Stimulated activated CD8-positive, alpha-beta memory T cell treated with anti-CD3 and anti-CD28 coated beads, Interleukin-7, amount 100 ng/mL, for 1 hour (primary cell): Measurements from ENCODE around the gene SYMPK.

Experiments used
- DNase-seq, 2 donors: peaks; one replicate each; pipeline ENCODE4 v3.0.0-alpha.2; 2020; ENCODE audit warnings: low read depth in 2 of 2

SYMPK gene

DNA sequence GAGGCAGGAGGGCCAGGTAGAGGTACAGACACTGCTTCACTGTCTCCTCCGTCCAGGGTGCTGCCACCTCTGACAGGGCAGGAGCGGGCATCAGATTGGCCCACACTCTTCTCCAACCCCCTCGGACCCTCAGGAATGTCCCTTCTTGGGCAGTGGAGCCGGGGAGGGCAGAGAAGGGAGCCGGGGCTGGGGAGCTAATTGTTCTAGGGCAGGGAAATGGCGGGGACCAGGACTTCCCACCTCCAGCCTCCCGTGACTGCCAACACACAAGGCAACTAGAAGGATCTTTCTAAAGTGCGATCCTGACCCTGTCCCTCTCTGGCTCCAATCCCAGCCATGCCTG is 37.7 kb downstream of the SYMPK start:
- no peak for DNase-seq

DNA sequence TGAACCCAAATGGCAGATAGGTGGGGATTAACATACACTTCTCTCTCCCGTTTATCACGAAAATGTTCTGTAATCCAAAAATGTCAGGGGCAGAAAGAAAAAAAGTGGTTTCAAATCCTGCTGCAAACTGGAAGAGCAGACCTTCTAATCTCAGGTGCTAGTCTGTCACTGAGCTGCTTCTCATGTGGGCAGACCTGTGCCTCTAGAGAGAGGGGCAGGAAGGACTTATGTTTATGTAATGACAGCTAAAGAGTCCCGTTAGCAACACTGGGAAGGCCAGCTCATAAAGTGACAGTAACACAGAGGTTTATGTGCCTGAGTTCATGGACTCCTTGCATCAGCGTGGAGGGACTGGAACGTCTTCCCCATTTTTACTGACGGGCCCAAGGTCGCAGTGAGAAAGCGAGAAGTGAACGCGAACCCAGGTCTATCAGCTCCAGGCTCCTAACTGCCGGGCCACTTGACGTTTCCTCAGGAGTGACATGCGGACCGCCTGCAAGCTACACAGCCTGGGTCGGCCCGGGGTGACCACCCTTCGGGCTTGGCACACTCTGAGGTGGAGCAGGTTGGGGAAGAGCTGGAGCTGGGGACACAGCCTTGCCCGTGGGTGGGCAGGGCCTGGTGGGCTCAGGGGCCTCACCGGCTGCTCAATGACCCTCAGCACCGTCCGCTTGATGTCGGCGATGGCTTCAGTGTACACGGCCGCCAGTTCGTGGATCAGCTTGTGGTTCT is 38.2 kb downstream of the SYMPK start:
- no peak for DNase-seq

DNA sequence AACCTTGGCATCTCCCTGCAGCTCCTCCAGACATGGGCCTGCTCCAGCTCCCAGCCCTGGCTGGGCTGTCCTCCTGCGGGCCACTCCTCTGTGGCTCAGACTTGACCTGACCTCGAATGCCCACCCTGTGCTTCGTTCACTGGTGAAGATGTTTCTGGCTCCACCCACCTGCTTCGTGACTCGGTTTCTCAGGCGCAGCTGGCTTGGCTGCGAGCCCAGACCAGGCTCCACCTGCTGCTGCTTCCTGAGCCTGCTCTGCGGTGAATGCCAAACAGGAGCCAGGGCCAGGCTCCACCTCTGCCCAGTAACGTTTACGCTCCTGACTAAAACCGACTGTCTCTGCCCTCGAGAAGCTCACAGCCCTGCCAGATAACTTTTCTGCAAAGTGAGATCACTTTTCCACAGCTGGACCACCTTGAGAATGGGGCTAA is 38.9 kb downstream of the SYMPK start:
- DNase-seq: no peak

DNA sequence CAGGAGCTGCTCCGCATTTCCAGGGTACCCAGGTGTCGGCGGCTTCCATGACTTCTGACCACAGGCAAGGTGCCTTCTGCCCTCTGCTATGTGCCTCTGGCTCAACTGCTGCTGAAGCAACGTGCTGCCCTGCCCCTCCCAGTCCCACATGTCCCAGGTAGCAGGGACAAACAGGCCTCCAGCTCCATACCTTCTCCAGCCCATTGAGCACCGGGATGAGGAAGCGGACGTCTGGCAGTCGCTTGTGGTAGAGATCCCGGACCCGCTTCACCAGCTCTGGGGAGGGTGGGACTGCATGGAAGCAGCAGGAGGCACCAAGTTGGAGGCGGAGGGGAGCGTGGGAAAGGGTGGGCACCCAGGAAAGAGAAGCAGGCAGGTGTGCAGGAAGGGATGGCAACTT is 39.8 kb downstream of the SYMPK start:
- no peak for DNase-seq

DNA sequence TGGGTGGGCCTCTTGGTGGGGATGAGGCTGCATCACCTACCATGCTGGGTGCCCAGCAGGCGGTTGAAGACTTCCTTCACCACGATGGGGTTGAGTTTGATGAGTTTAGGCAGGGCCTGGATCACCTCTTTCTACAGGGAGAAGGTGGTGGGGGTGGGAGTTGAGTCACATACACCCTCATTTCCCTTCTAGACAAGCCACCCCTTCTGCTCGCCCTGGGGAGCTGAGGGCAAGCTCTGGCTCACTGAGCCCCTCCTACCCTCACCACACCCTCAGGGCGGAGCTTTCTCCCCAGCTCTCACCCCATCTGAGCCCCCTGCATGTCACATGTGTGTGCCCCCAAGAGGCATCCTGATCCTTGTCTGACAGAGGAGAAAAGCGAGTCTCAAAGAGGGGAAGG is 40.2 kb downstream of the SYMPK start:
- DNase-seq: no peak

DNA sequence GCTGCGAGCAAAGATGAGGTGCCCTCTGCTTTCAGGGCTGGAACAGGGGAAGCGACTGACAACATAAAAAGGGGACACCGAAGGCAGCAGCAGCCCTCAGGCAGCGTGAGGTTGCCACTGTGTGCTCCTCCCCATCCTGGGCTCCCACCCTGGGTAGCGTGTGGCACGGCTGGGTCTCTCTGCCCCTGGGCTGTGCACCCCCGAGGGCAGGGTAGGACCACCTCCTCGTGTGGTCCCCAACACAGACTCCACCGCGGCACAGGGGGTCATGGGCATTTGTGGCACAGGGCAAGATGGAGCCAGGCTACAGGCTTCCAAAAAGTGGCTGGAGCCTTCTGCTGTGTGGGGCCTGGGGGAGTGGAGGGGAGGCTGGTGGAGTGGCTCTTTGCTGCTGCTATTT is 41.4 kb downstream of the SYMPK start:
- no peak for DNase-seq

DNA sequence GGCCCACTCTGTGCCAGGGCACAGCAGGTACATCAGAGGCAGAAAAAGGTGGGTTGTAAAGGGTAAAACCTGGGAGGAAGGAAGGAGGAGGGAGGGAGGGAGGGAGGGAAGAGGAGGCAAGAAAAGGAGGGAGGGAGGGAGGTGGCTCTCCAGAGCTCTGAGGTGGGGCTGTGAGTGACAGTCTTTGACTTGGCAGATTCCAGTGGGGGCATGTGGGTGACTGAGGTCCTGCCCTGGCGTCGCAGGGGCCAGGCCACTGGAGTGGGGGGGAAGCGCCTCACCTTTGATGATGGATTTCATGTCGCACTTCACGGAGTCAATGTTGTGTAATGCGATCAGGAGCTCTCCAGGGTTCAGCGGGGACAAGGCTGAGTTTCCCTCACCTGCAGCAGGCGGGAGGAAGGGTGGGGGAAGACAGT is 41.8 kb downstream of the SYMPK start:
- no peak for DNase-seq

DNA sequence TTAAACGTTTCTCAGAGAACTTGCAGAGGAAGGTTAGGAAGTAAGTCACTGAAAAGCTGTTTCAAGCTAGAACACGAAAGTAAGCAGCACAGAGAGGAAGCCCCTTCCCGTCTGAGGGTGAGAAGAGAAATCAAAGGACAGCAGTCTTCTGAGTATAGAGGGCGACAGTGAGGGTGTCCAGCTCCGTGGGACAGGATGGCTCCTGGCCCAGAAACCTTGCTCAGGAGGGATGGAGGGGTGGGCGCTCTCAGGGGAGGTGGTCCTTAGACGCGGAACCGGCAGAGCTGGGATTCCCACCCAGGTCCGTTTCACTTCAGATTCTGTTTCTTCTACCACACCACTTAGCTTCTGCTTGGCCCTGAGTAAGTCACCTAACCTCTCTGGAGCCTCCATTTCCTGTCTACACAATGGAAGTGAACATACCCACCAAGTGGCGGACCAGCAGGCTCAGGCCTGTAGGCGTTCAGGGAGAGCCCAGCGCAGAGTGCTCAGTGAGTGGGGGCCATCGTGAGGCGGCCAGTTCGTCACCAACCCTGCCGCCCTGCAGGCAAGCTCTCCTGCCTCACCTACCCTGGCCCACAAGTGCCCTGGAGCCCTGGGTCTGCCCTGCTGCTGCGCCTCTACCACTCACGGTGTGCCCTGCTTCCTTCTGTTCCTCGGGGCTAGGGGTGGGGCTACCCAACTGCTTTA is 42.4 kb downstream of the SYMPK start:
- DNase-seq: no peak

DNA sequence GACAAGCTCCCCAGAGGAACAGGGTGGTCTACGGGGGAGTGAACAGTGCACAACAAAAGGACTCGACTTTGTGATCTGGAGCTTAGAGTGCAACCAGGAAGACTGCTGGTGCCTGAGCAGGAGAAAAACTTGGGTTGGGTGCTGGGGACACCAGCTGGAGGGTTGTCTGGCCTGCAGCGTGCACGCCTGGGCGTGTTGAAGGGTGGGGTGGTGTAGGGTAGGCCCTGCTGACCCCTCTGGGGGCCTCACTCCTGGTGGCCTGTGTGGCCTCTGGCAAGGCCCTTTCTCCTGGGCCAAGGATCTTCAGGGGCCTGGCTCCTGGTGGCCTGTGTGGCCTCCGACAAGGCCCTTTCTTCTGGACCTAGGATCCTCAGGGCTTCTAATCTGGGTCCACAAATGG is 43.2 kb downstream of the SYMPK start:
- no peak for DNase-seq

DNA sequence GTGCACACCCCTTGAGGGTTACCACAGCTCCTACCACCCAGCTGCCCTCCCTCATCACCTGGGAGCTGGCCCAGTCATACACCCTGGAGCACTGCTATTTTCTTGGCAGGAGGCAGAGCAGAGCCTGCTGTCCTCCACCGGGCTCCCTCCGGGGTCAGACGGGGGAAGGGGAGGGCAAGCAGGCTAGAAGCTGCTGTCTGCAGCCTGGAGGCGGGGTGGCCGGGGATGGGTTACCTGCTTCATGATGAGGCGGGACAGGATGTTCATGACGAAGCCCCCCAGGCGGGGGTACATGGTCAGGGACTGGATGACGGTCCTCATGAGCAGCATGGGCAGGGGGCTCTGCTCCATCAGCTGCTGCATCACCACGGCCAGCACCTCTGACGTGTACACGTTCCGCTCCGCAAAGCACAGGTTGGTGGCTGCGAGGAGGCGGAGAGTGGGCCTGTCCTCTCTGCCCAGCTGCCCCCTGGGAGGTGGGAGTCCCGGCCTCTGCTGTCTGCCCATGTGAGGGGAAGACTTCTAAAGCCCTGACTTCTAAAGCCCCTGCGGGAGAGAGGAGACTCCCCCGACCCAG is 45.1 kb downstream of the SYMPK start:
- DNase-seq: no peak

DNA sequence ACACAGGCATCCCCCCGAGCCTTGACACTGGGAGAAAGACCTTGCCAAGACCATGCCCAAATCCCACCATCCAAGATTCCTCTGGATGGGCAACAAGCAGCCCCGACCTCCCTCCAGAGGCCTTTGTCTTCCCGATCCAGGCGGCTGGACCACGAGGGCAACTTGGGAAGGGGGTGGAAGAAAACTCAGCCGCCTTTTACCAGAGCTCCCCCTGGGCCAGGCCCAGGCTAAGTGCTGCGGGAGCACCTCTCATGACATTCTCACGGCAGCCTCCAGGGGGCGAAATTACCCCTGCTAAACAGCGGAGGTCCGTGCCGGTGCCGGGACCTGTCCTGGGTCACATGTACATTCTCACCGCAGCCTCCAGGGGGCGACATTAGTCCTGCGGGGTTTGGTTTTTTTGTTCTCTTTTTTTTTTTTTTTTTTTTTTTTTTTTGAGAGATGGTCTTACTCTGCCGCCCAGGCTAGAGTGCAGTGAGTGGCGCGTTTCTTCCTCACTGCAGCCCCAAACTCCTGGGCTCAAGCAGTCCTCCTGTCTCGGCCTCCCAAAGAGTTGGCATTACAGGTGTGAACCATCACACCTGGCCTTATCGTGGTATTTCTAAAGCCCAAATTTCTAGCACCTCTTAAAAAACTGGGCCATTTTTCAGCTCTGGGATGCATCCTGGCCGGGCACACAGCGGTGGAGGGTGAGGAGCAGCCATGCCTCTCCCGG is 45.8 kb downstream of the SYMPK start:
- DNase-seq: peak; percentile 88 to 96

DNA sequence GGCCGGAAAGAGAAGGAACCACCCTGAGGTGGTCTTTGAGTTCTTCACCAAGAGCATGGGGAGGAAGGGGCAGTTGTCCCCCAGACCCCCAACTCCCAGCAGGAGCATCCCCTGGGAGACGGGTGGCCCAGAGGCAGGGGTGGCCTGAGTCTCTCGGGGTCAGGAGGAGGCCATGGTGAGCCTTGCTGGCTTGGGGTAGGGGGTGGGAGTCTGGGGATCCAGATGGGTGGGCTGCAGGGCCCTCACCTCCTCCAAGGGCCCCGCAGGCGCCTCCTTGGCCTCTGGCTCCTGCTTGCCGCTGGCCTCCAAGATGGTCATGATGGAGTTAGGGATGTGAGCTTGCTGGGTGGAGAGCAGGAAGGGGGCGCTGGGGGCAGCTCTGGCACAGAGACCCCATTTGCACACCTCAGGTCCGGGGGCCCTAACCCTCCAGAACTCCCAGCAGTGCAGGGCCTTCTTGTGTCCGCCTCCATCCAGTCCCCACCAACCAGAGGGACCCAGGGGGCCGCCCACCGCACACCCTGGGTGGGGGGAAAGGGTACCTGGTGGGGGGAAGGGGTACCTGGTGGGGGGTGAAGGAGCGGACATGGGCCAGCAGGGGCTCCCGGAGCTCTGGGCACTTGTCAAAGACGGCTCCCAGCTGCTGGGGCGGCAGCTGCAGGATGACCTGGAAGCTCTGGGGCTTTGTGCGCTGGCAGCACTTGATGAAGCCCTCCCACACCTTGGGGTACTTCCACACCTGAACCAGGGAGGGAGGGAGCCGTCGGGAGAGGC is 46.5 kb downstream of the SYMPK start:
- no peak for DNase-seq

DNA sequence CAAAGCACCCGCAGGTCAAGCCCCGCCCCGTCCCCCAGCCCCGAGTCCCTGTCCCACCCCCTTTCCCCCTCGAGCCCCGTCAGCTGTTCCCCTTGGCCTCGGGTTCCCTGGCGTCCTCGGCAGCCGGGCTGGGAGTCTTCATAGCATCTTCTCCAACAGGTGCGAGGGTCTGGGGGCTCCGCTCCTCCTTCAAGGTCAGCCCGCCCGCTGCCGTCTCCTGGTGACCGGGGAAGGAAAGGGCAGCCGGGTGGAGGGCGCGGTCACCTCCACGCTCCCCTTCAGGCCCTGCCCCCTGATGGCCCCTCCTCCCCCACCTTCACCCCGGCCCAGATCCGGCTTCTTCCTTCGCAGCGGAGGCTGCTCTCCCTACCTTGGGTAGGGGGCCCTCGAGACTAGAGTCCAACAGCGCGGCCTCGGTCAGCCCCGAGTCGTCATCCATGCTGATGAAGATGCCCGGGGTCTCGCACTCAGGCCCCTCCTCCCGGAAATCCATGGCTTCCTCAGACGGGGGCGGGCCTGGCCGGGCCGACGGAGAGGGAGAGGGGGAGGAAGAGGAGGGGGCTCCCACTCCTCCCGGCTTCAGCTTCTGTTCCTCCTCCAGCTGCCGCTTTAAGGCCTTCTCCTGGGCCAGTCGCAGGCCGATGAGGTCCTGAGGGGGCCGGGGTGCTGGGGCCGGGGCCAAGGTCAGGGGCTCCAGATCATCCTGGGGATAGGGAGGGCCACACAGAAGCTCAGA is 47.3 kb downstream of the SYMPK start:
- no peak for DNase-seq

DNA sequence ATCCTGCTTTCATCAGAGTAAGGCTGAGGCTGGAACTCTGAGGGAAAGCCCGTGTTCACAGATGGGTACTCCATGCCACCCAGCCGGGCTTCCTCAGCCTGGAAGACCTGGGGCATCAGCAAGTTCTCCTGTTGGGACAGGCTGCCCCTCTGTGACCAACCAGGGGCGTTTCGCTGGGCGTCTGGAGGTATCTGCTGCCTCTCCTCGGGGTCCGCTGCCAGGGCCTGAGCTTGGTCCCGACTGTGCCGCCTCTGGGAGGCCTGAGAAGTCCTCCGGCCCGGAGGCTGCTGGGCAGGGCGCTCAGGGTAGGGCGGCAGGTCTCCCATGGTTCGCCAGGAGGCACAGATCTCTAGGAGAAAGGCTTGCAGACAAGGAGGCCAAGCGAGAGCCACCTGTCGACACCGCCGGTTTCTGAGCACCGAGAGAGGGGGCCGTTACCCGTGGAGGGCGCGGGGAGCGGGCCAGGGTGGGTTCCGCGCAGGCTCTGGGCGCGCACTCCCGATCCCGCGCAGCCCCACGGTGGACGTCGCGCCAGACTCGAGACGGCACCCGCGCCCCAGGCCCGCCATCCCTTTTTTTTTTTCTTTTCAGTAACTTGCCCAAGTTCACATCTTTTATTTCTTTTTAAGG is 48.0 kb downstream of the SYMPK start, which contains the start of gene RSPH6A:
RSPH6A (minus strand) TSS at position 458 of the 630 bp plus-strand sequence; CDS start at position 326, 132 bp downstream.
- DNase-seq: no peak

DNA sequence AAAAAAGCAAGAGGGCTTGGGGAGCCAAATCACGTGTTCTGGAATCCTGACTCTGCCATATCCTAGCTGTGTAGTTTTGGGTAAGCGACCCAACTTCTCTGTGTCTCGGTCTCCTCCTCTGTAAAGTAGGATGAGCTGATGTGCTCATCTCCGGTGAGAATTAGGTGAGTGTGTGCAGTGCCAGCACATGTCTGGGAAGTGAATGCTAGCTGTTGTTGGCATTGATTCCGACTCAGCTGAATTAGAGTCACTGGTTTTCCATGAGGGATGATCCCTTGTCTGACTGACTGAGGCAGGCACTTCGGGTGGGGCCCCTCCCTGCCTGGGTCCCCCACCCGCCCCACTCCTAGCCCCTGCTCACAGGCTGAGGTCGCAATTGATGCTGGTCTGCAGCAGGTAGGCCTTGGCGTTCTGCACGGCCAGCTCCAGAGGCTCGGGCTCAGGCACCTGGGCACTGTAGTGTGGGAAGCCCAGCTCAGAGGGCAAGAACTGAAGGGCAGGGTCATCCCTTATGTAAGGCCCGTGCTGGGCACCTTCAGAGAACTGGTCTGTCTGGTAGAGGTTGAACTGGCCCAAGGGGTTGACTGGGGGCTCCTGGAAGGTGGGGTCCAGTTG is 48.7 kb downstream of the SYMPK start:
- no peak for DNase-seq

DNA sequence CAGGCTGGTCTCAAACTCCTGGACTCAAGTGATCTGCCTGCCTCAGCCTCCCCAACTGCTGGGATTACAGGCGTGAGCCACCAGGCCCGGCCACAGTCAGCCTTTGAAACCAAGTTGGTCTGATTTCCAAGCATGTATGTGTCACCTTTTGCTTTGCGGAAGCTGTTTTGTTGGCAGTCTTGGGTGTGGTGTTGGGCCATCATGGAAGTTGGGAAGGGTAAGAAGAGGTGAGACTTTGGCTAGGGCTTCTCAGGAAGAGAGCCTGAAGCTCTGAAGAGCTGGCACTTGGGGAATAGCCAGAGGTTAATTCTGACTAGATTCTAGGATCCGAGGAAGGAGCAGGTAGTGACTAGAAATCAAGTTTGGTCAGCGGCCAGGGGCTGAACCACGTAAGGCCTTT is 50.6 kb downstream of the SYMPK start:
- DNase-seq: no peak

DNA sequence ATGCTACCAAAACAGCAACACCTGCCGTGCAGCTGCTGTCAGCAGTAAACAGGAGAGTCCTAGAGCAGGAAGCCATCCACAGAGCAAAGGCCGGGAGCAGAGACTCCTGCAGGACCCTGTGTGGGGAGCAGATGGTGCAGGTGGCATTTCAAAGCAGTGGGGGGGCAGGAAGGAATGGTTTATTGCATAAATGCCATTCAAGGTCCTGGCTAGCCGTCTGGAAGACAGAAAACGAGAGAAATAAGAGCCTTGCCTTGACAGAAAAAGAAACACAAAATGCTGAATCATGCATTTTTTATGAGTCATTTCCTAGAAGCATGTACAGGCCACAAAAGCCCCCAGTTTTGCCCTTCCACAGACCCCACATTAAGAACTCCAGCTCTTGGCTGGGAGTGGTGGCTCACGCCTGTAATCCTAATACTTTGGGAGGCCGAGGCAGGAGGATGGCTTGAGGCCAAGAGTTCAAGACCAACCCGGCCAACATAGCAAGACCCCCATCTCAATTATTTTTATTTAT is 53.2 kb downstream of the SYMPK start:
- no peak for DNase-seq

DNA sequence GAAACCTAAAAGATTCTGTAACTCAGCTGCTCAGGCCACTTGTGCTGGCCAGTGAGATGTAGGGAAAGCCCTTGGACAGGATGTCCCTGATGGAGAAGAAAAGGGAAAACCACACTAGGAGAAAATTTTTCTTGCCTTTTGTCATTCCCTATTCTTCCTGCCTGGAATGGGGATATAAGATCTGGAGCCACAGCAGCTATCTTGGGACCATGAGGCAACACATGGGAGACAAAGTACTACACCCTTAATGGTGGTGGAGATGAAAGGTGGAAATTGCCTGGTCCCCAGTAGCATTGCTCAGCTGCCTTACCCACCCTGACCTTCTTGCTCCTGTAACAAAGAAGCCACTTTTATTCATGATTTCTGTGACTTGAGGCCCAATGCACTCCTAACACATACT is 57.2 kb downstream of the SYMPK start:
- no peak for DNase-seq

DNA sequence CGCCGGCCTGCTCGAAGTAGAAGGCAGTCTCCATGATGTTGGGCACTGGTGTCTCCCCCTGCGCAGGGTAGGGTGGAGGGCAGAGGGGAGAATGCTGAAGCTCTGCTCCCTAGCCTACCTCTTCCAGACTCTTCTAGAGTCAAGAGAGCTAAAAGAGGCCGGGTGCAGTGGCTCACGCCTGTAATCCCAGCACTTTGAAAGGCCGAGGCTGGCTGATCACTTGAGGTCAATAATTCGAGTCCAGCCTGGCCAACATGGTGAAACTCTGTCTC is 58.1 kb downstream of the SYMPK start:
- DNase-seq: no peak
